ENCODE measurements around the gene ACP7.
"Not testable (repeated sequence)": the region's sequence is repeated elsewhere in the genome, so short reads cannot be mapped to it uniquely, and the experiment has no call there.

The ACP7 gene

GRCh38 chr19:39109641-39110040 lies 25.5 kb downstream of the ACP7 start:
- Histone ChIP-seq H3K4me1 (ENCODE audit: control insufficient read depth, insufficient read depth, low read length) (peaks cover 7% of the 10 kb centered on the region; the same call in 1 of the 2 replicates), H3K9ac (ENCODE audit: low read length) (no peak overlapping the region), H3K27ac (ENCODE audit: low read depth, low read length) (no peak overlapping the region), H3K27me3 (ENCODE audit: control insufficient read depth, insufficient read depth, low read length) (peaks cover 6% of the 10 kb centered on the region; the same call in 1 of the 2 replicates), H3K9me3 (ENCODE audit: control insufficient read depth, insufficient read depth, low read depth, low read length) (no peaks in the 10 kb centered on the region), H3K4me3 (ENCODE audit: low read depth, low read length) (no peak overlapping the region), H3K36me3 (ENCODE audit: control insufficient read depth, insufficient read depth, low read length) (no peaks in the 10 kb centered on the region)

DNA sequence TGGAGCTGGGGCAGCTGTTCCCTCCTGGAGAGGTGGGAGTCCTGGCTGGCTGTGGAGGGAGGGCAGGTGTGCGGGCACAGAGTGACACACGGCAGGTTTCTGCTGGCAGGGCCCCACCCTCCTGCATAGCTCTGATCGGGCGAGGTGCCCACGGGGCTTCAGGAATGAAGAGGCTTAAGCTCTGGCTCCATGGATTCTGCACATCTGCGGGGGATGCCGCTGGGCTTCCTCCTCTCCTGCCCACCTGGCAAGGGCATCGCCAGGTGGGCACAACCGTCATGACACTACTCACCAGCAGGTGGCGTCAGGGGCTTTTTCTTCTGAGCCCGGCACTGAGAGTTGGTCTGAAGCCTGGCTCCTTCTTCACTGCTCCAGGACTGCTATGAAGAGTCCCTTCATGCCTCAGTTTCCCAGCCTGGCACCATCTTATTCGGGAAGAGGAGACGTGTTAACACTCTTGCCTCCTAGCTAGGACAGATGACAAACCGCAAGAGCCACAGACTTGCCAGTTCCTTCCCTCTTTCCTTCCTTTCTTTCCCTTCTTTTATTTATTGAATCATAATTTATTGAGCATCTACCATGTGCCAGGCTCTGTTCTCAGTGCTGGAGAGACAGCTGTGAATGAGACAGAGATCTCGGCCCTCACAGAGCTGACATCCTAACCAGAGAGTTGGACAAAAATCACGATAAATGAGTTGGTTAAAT lies 26.2 kb downstream of the ACP7 start:
- no peak overlapping the region for H3K4me3 ChIP-seq (ENCODE audit: low read depth, low read length)
- no peak overlapping the region for H3K9ac ChIP-seq (ENCODE audit: low read length)
- H3K27me3 ChIP-seq (ENCODE audit: control insufficient read depth, insufficient read depth, low read length), result peaks cover 6% of the 10 kb centered on the region; the same call in 1 of the 2 replicates
- no peaks in the 10 kb centered on the region for H3K9me3 ChIP-seq (ENCODE audit: control insufficient read depth, insufficient read depth, low read depth, low read length)
- H3K4me1 ChIP-seq (ENCODE audit: control insufficient read depth, insufficient read depth, low read length), result peaks cover 7% of the 10 kb centered on the region; the same call in 1 of the 2 replicates
- no peak overlapping the region for H3K27ac ChIP-seq (ENCODE audit: low read depth, low read length)
- H3K36me3 ChIP-seq (ENCODE audit: control insufficient read depth, insufficient read depth, low read length), result no peaks in the 10 kb centered on the region

DNA sequence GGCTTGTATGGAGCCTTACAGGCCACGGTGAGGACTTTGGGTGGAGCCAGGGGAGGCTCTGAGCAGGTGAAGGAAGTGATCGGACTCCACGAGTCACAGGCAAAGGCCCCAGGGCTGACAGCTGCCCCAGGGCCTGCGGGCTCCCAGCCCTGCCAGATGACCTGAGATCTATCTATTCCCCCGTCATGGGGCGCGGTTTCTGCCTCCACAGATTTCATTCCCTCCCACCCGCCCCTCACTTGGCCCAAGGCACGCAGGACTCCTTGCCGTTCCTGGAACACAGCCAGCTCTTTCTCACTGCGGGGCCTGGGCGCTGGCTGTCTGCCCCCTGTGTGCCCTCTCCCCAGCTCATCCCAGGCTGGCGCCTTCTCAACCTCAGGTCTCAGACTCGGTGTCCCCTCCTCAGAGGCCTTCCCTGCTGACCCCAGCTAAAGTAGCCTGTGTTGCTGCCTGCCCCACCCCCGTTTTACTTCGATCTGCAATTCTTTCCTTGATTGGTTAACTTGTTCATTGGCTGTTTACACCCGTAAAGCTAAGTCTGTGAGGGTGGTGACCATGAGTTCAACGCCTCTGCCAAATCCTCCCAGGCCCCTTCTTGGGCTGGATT lies 27.5 kb downstream of the ACP7 start:
- H3K4me3 ChIP-seq (ENCODE audit: low read depth, low read length), result no peak overlapping the region

GRCh38 chr19:39112338-39112890 lies 28.2 kb downstream of the ACP7 start:
- no peak overlapping the region for H3K27ac ChIP-seq (ENCODE audit: low read depth, low read length)
- H3K36me3 ChIP-seq (ENCODE audit: control insufficient read depth, insufficient read depth, low read length), result no peaks in the 10 kb centered on the region
- peaks cover 7% of the 10 kb centered on the region; the same call in 1 of the 2 replicates for H3K4me1 ChIP-seq (ENCODE audit: control insufficient read depth, insufficient read depth, low read length)
- H3K9me3 ChIP-seq (ENCODE audit: control insufficient read depth, insufficient read depth, low read depth, low read length), result no peaks in the 10 kb centered on the region
- no peak overlapping the region for H3K4me3 ChIP-seq (ENCODE audit: low read depth, low read length)
- no peaks in the 10 kb centered on the region for H3K27me3 ChIP-seq (ENCODE audit: control insufficient read depth, insufficient read depth, low read length)
- H3K9ac ChIP-seq (ENCODE audit: low read length), result no peak overlapping the region

More for the DNA sequence above, 27.5 kb downstream of the ACP7 start:
- H3K27ac ChIP-seq (ENCODE audit: low read depth, low read length), result no peak overlapping the region
- no peaks in the 10 kb centered on the region for H3K36me3 ChIP-seq (ENCODE audit: control insufficient read depth, insufficient read depth, low read length)
- no peaks in the 10 kb centered on the region for H3K9me3 ChIP-seq (ENCODE audit: control insufficient read depth, insufficient read depth, low read depth, low read length)
- peaks cover 7% of the 10 kb centered on the region; the same call in 1 of the 2 replicates for H3K4me1 ChIP-seq (ENCODE audit: control insufficient read depth, insufficient read depth, low read length)
- no peaks in the 10 kb centered on the region for H3K27me3 ChIP-seq (ENCODE audit: control insufficient read depth, insufficient read depth, low read length)
- no peak overlapping the region for H3K9ac ChIP-seq (ENCODE audit: low read length)

GRCh38 chr19:39113199-39113598 lies 29.0 kb downstream of the ACP7 start:
- H3K27ac ChIP-seq (ENCODE audit: low read depth, low read length), result no peak overlapping the region
- peaks cover 7% of the 10 kb centered on the region; the same call in 1 of the 2 replicates for H3K4me1 ChIP-seq (ENCODE audit: control insufficient read depth, insufficient read depth, low read length)
- H3K9ac ChIP-seq (ENCODE audit: low read length), result no peak overlapping the region
- H3K4me3 ChIP-seq (ENCODE audit: low read depth, low read length), result no peak overlapping the region
- H3K9me3 ChIP-seq (ENCODE audit: control insufficient read depth, insufficient read depth, low read depth, low read length), result no peaks in the 10 kb centered on the region
- H3K27me3 ChIP-seq (ENCODE audit: control insufficient read depth, insufficient read depth, low read length), result no peaks in the 10 kb centered on the region
- H3K36me3 ChIP-seq (ENCODE audit: control insufficient read depth, insufficient read depth, low read length), result no peaks in the 10 kb centered on the region

DNA sequence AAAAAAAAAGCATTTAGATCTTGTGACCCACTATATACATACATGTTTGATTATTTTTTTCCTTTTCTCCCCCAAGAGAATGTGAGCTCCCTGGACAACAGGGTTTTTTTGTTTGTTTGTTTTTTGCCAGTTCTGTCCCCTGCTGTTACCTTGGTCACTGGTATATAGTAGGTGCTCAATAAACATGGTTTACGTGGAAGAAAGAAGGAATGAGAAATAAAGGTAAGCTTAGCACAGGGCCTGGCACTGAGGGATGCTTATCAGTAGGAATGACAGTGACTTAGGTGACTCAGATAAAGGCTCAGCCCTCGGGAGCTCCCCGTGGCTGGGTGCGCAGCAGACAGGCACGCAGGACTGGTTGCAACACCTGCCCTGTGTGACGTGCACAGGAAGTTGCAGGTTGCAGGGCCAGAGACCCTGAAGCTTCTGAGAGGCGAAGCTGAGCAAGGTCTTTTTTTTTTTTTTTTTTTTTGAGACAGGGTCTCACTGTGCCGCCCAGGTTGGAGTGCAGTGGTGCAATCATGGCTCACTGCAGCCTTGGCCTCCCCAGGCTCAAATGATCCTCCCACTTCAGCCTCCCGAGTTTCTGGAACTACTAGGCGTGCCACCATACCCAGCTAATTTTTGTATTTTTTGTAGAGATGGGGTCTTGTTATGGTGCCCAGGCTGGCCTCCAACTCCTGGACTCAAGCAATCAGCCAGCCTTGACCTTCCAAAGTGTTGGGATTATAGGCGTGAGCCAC lies 31.1 kb downstream of the ACP7 start:
- Histone ChIP-seq H3K4me1 (ENCODE audit: control insufficient read depth, insufficient read depth, low read length) (peaks cover 7% of the 10 kb centered on the region; the same call in 1 of the 2 replicates), H3K9me3 (ENCODE audit: control insufficient read depth, insufficient read depth, low read depth, low read length) (no peaks in the 10 kb centered on the region), H3K27ac (ENCODE audit: low read depth, low read length) (no peak overlapping the region), H3K9ac (ENCODE audit: low read length) (no peak overlapping the region), H3K36me3 (ENCODE audit: control insufficient read depth, insufficient read depth, low read length) (no peaks in the 10 kb centered on the region), H3K4me3 (ENCODE audit: low read depth, low read length) (no peak overlapping the region), H3K27me3 (ENCODE audit: control insufficient read depth, insufficient read depth, low read length) (no peaks in the 10 kb centered on the region)

GRCh38 chr19:39117023-39117422 lies 32.9 kb downstream of the ACP7 start:
- H3K9me3 ChIP-seq (ENCODE audit: control insufficient read depth, insufficient read depth, low read depth, low read length); H3K4me3 ChIP-seq (ENCODE audit: low read depth, low read length); H3K9ac ChIP-seq (ENCODE audit: low read length); H3K36me3 ChIP-seq (ENCODE audit: control insufficient read depth, insufficient read depth, low read length); H3K27ac ChIP-seq (ENCODE audit: low read depth, low read length); H3K4me1 ChIP-seq (ENCODE audit: control insufficient read depth, insufficient read depth, low read length); H3K27me3 ChIP-seq (ENCODE audit: control insufficient read depth, insufficient read depth, low read length): not testable (repeated sequence)

DNA sequence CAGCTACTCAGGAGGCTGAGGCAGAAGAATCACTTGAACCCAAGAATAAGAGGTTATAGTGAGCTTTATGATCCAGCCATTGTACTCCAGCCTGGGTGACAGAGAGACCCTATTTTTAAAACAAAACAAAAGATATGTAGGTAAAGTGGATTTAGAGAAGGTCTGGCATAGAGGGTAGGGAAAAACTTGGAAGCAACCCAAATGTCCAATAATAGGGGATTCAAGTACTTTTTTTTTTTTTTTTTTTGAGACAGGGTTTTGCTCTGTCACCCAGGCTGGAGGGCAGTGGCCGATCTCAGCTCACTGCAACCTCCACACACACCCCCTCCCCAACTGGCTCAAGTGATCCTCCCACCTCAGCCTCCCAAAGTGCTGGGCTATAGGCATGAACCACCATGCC lies 35.7 kb downstream of the ACP7 start:
- Histone ChIP-seq H3K9ac (ENCODE audit: low read length) (no peak overlapping the region), H3K4me1 (ENCODE audit: control insufficient read depth, insufficient read depth, low read length) (peaks cover 7% of the 10 kb centered on the region), H3K27ac (ENCODE audit: low read depth, low read length) (no peak overlapping the region), H3K27me3 (ENCODE audit: control insufficient read depth, insufficient read depth, low read length) (no peaks in the 10 kb centered on the region), H3K36me3 (ENCODE audit: control insufficient read depth, insufficient read depth, low read length) (no peaks in the 10 kb centered on the region), H3K9me3 (ENCODE audit: control insufficient read depth, insufficient read depth, low read depth, low read length) (no peaks in the 10 kb centered on the region), H3K4me3 (ENCODE audit: low read depth, low read length) (no peak overlapping the region)

- peaks cover 17% of the 10 kb centered on the region for H3K4me1 ChIP-seq (ENCODE audit: control insufficient read depth, insufficient read depth, low read length)
- no peaks in the 10 kb centered on the region for H3K27me3 ChIP-seq (ENCODE audit: control insufficient read depth, insufficient read depth, low read length)
- H3K9ac ChIP-seq (ENCODE audit: low read length), result no peak overlapping the region
- no peak overlapping the region for H3K4me3 ChIP-seq (ENCODE audit: low read depth, low read length)
- H3K36me3 ChIP-seq (ENCODE audit: control insufficient read depth, insufficient read depth, low read length), result no peaks in the 10 kb centered on the region
- no peak overlapping the region for H3K27ac ChIP-seq (ENCODE audit: low read depth, low read length)
- no peaks in the 10 kb centered on the region for H3K9me3 ChIP-seq (ENCODE audit: control insufficient read depth, insufficient read depth, low read depth, low read length)
These were observed 39.0 kb downstream of the ACP7 start for GRCh38 chr19:39122934-39123731.

GRCh38 chr19:39124136-39124764 lies 40.1 kb downstream of the ACP7 start:
- no peak overlapping the region for H3K4me3 ChIP-seq (ENCODE audit: low read depth, low read length)
- peak overlapping the region; percentile 5; the same call in 1 of the 2 replicates for H3K27ac ChIP-seq (ENCODE audit: low read depth, low read length)
- H3K9me3 ChIP-seq (ENCODE audit: control insufficient read depth, insufficient read depth, low read depth, low read length), result no peaks in the 10 kb centered on the region
- no peak overlapping the region for H3K9ac ChIP-seq (ENCODE audit: low read length)
- no peaks in the 10 kb centered on the region for H3K27me3 ChIP-seq (ENCODE audit: control insufficient read depth, insufficient read depth, low read length)
- H3K4me1 ChIP-seq (ENCODE audit: control insufficient read depth, insufficient read depth, low read length), result peaks cover 22% of the 10 kb centered on the region
- no peaks in the 10 kb centered on the region for H3K36me3 ChIP-seq (ENCODE audit: control insufficient read depth, insufficient read depth, low read length)
